Lower leg skin (tissue), 3 donors: ENCODE results near the gene NTRK3.

Experiments
- POLR2A ChIP-seq, 2 donors: fragments of 450-650 bp; IDR thresholded peaks; one replicate each; pipeline ENCODE4 v1.6.1; 2016 to 2017; ENCODE audit warnings: antibody characterized with exemption in 2 of 2, mild to moderate bottlenecking in 1 of 2, moderate library complexity in 1 of 2
- TF ChIP-seq, protein P1 (sequence below), 3 donors: fragments of 450-650 bp; IDR thresholded peaks; one replicate each; pipeline ENCODE4 v1.5.1; 2016; ENCODE audit warnings: antibody characterized with exemption in 3 of 3, mild to moderate bottlenecking in 3 of 3, moderate library complexity in 2 of 3

DNA sequence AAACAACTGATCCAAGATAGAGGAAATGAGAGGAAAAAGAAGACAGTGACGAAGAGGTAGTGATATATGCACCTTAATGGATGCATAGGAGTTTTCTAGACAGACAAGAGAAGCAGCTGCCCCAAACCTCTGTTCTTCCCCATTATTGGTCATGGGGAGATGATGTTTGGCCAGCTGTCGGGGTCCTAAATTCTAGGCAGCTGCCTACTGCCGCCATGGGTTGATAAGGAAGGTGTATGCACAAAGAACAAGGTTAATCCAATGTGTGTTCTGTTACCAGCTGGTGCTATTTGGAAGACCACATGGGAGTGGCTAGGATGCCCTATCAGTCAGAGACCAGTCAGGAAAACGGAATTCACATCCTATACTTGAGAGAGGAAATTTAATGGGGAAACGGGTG lies 47.4 kb downstream of the NTRK3 start:
- TF ChIP-seq POLR2A (IDR thresholded peaks at IDR 0.05) = no peak
- TF ChIP-seq, protein P1, sequence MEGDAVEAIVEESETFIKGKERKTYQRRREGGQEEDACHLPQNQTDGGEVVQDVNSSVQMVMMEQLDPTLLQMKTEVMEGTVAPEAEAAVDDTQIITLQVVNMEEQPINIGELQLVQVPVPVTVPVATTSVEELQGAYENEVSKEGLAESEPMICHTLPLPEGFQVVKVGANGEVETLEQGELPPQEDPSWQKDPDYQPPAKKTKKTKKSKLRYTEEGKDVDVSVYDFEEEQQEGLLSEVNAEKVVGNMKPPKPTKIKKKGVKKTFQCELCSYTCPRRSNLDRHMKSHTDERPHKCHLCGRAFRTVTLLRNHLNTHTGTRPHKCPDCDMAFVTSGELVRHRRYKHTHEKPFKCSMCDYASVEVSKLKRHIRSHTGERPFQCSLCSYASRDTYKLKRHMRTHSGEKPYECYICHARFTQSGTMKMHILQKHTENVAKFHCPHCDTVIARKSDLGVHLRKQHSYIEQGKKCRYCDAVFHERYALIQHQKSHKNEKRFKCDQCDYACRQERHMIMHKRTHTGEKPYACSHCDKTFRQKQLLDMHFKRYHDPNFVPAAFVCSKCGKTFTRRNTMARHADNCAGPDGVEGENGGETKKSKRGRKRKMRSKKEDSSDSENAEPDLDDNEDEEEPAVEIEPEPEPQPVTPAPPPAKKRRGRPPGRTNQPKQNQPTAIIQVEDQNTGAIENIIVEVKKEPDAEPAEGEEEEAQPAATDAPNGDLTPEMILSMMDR (IDR thresholded peaks at IDR 0.05) = no peak
